22Rv1 (cell line): ENCODE data around the gene GATD1.

Experiments
- H3K27ac ChIP-seq: fragments of 450-650 bp; 2 replicates; pipeline ENCODE4 v1.5.1; 2017
- CTCF ChIP-seq: fragments of 450-650 bp; IDR thresholded peaks from 2 replicates; pipeline ENCODE4 v1.5.1; 2017; ENCODE audit warnings: mild to moderate bottlenecking
- ZFX ChIP-seq: fragments of 450-650 bp; IDR thresholded peaks from 2 replicates; pipeline ENCODE4 v1.6.1; 2017; ENCODE audit warnings: antibody characterized with exemption, borderline replicate concordance

GATD1 gene

GRCh38 chr11:779955-780532 lies 2.8 kb upstream of the GATD1 start:
- no peak overlapping the region for H3K27ac ChIP-seq
- no peak for TF ChIP-seq ZFX
- TF ChIP-seq CTCF, result no peak

GRCh38 chr11:778976-779954 lies 2.0 kb upstream of the GATD1 start:
- TF ChIP-seq ZFX, result no peak
- no peak for TF ChIP-seq CTCF
- no peak overlapping the region for H3K27ac ChIP-seq

- H3K27ac ChIP-seq, result peak overlapping the region; percentile 78
Observed at GRCh38 chr11:776561-777287, 563 bp downstream of the GATD1 start.

GRCh38 chr11:776263-776560 lies 1.1 kb downstream of the GATD1 start:
- no peak for TF ChIP-seq ZFX
- no peak for TF ChIP-seq CTCF
- peak overlapping the region; percentile 78 for H3K27ac ChIP-seq

More at GRCh38 chr11:776561-777287, 563 bp downstream of the GATD1 start:
- TF ChIP-seq ZFX (no peak), CTCF (no peak)

GRCh38 chr11:774873-775592 lies 2.3 kb downstream of the GATD1 start:
- peak overlapping the region; percentile 78; the same call in 1 of the 2 replicates for H3K27ac ChIP-seq
- TF ChIP-seq ZFX (no peak), CTCF (no peak)

GRCh38 chr11:773830-774229 lies 3.5 kb downstream of the GATD1 start:
- no peak for TF ChIP-seq ZFX
- TF ChIP-seq CTCF, result no peak

More at GRCh38 chr11:773830-774229, 3.5 kb downstream of the GATD1 start:
- H3K27ac ChIP-seq, result no peak overlapping the region
